Chondrocyte (in vitro differentiated cells): Measurements from ENCODE around the gene MTCP1. TPM values are rescaled to one million over a fixed set of nuclear protein-coding genes. Genes with fewer than 3 reads are reported as not detected.

Experiments used
- DNase-seq: peaks from one replicate; pipeline ENCODE4 v3.0.0; 2021; ENCODE audit warnings: mixed read lengths, low spot score
- H3K27ac Mint-ChIP-seq: one replicate; pipeline ENCODE4 v1.8.0; 2021; ENCODE audit warnings: mild to moderate bottlenecking, moderate library complexity, mixed read lengths; ENCODE audit not compliant: unreplicated experiment
- H3K27me3 Mint-ChIP-seq: 2 replicates; pipeline ENCODE4 v1.8.0; 2021; ENCODE audit warnings: low read depth, mixed read lengths
- H3K36me3 Mint-ChIP-seq: 2 replicates; pipeline ENCODE4 v1.8.0; 2021; ENCODE audit warnings: low read depth, mixed read lengths
- H3K4me1 Mint-ChIP-seq: 2 replicates; pipeline ENCODE4 v1.8.0; 2021; ENCODE audit warnings: low read depth, mild to moderate bottlenecking, mixed read lengths
- H3K4me3 Mint-ChIP-seq: one replicate; pipeline ENCODE4 v1.8.0; 2021; ENCODE audit warnings: mild to moderate bottlenecking, moderate library complexity, mixed read lengths; ENCODE audit not compliant: unreplicated experiment
- H3K9me3 Mint-ChIP-seq: 2 replicates; pipeline ENCODE4 v1.8.0; 2021; ENCODE audit warnings: low read depth, mixed read lengths
- total RNA-seq: library from RNA; stranded (reverse); gene quantifications from 3 replicates; pipeline ENCODE4 v1.2.1, GENCODE V29; 2021
- TF ChIP-seq, protein P1 (sequence below): fragments of 200-600 bp; sonication (generic); IDR thresholded peaks from 2 replicates; pipeline ENCODE4 v1.5.0; 2021; ENCODE audit warnings: antibody characterized with exemption, mild to moderate bottlenecking, moderate library complexity

Gene MTCP1
- total RNA-seq, 1 donor from 2014 or later = 18.6 TPM

DNA sequence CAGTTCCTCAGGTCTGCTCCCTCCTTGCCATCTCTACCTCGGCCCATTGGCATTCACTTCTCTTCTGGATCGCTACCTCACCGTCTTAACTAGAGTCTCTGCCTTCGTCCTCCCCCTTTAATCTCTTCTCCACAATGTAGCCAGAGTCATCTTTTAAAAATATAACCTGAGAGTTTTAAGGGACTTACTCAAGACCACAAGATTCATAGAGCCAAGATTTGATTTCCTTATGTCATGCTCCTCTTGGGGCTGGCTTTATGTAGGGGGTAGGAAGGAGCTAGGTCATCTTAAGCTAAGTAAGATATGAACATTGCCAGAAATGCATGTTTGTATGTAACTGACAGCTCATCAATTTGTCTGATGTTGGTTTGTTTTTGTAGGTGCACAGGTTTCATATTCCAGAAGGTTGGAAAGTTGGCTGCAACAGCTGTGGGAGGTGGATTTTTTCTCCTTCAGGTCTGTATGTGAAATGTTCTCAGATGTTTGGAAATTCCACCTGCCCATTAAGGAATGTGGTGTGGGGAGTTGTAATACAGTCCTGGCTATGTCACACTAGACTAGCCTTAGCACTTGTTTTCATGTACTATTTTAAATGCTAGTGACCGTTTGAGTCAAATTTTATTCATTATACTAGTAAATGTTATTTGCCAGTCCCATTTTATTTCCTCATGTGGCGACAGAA lies 24.7 kb downstream of the MTCP1 start:
- no peaks in the 10 kb centered on the region for H3K4me1 Mint-ChIP-seq
- peaks cover 12% of the 10 kb centered on the region for H3K9me3 Mint-ChIP-seq
- DNase-seq = no peak
- TF ChIP-seq, protein P1, sequence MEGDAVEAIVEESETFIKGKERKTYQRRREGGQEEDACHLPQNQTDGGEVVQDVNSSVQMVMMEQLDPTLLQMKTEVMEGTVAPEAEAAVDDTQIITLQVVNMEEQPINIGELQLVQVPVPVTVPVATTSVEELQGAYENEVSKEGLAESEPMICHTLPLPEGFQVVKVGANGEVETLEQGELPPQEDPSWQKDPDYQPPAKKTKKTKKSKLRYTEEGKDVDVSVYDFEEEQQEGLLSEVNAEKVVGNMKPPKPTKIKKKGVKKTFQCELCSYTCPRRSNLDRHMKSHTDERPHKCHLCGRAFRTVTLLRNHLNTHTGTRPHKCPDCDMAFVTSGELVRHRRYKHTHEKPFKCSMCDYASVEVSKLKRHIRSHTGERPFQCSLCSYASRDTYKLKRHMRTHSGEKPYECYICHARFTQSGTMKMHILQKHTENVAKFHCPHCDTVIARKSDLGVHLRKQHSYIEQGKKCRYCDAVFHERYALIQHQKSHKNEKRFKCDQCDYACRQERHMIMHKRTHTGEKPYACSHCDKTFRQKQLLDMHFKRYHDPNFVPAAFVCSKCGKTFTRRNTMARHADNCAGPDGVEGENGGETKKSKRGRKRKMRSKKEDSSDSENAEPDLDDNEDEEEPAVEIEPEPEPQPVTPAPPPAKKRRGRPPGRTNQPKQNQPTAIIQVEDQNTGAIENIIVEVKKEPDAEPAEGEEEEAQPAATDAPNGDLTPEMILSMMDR = no peak
- H3K36me3 Mint-ChIP-seq = no peaks in the 10 kb centered on the region
- H3K4me3 Mint-ChIP-seq = no peak overlapping the region
- H3K27ac Mint-ChIP-seq = no peak overlapping the region
- H3K27me3 Mint-ChIP-seq = no peaks in the 10 kb centered on the region

DNA sequence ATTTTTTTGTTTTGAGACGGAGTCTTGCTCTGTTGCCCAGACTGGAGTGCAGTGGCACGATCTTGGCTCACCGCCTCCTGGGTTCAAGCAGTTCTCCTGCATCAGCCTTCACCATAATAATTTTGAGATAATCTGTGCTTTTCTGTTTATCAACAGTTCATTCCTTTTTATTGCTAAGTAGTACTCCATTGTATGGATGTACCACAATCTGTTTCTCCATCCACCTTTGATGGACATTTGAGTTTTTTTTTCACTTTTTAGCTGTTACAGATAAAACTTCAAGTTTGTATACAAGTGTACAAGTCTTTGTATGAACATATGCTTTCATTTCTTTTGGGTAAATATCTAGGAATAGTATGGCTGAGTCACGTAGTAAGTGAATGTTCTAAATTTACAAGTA lies 35.2 kb downstream of the MTCP1 start:
- TF ChIP-seq, protein P1 = no peak
- peaks cover 41% of the 10 kb centered on the region for H3K9me3 Mint-ChIP-seq
- no peak for DNase-seq
- H3K4me1 Mint-ChIP-seq = no peaks in the 10 kb centered on the region
- no peak overlapping the region for H3K4me3 Mint-ChIP-seq
- H3K27me3 Mint-ChIP-seq = no peaks in the 10 kb centered on the region
- H3K27ac Mint-ChIP-seq = no peak overlapping the region
- peaks cover 18% of the 10 kb centered on the region for H3K36me3 Mint-ChIP-seq

DNA sequence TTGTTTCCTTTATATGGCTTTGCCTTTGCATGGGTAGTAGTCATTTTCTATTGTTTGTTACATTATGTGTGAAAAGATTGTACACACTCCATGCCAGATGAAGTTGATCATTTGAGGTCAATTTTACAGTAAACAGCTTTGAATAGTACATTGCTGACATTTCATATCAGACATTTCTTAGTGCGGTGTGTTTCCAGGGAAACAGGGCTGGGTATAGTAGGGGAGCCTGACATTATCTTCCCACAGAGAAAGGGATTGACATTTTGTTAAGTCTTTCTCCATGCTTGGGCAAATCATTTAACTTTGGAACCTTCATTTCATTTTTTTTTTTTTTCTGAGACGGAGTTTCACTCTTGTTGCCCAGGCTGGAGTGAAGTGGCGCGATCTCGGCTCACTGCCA lies 39.3 kb downstream of the MTCP1 start:
- TF ChIP-seq, protein P1 = no peak

DNA sequence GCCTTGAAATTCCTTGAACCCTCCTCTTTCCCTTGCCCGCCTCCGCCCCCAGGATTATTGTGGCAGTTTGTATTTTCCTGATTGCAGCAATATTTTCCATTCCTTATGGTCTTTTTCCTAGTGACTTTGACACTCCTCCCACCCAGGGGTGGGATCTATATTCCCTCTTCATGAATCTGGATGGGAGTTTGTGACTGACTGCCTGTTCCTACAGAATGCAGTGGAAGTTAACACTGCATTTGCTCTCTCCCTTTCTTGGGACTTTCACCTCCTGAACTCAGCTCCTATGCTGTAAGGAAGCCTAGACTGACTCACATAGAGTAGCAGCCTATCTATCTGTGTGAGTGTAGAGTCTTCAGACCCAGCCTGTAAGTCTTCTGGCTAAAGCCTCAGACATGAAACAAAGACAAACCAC lies 42.1 kb downstream of the MTCP1 start:
- Mint-ChIP-seq H3K9me3 (peaks cover 3% of the 10 kb centered on the region), H3K27me3 (no peaks in the 10 kb centered on the region), H3K4me3 (peak overlapping the region; percentile 1), H3K27ac (peak overlapping the region; percentile 14), H3K36me3 (no peaks in the 10 kb centered on the region), H3K4me1 (peaks cover 11% of the 10 kb centered on the region)
- no peak for DNase-seq
- TF ChIP-seq, protein P1 = no peak

More for the DNA sequence above, 39.3 kb downstream of the MTCP1 start:
- Mint-ChIP-seq H3K4me1 (peaks cover 11% of the 10 kb centered on the region), H3K9me3 (peaks cover 22% of the 10 kb centered on the region), H3K27me3 (no peaks in the 10 kb centered on the region), H3K4me3 (no peak overlapping the region), H3K36me3 (peaks cover 8% of the 10 kb centered on the region), H3K27ac (no peak overlapping the region)
- no peak for DNase-seq

DNA sequence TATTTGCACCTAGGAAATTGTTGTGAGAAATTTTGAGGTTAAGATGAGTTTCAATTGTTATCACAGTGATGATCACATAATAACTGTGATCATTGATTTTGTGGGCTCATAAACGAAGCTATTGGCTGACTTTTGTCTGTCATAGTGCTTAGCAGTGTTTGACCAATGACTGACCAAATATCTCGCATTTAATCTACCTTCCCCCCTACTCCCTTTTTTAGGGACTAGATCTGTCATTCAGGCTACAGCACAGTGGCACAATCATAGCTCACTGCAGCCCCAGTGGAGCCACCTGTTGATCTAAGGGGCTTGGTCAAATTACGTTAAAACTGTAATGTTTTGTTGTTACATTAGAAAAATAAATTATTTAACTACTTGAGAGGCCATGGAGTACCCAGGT lies 42.8 kb downstream of the MTCP1 start:
- Mint-ChIP-seq H3K27me3 (no peaks in the 10 kb centered on the region), H3K36me3 (no peaks in the 10 kb centered on the region), H3K9me3 (peaks cover 5% of the 10 kb centered on the region), H3K4me3 (peak overlapping the region; percentile 79), H3K27ac (peak overlapping the region; percentile 92), H3K4me1 (peaks cover 11% of the 10 kb centered on the region)
- TF ChIP-seq, protein P1 = no peak
- no peak for DNase-seq
